Caco-2 (cell line): Measurements from ENCODE around the gene MRTFA. TPM values are rescaled to one million over a fixed set of nuclear protein-coding genes. Genes with fewer than 3 reads are reported as not detected.

Experiments
- BruUV-seq: library from RNA; stranded (reverse); fragments of 400-500 nt; replicated peaks from 2 replicates; lab custom pipeline; 2021; lab: Mats Ljungman, UMichigan
- CTCF ChIA-PET: fragments of 300-600 bp; sonication (Branson Sonifier 250); formaldehyde crosslinking; loops from one replicate; lab custom pipeline; 2022; ENCODE audit warnings: antibody characterized with exemption; lab: Charles Lee
- POLR2A ChIA-PET: fragments of 300-600 bp; sonication (Branson Sonifier 250); formaldehyde crosslinking; loops from one replicate; lab custom pipeline; 2022; ENCODE audit warnings: antibody characterized with exemption; lab: Charles Lee
- DNase-seq, 2 experiments: peaks; one replicate each; pipeline versions ENCODE4 v3.0.0 to v3.0.0-alpha.2; 2020 to 2022
- H3K27me3 ChIP-seq: replicated peaks from 2 replicates; pipeline ENCODE4 v1.6.0; 2011; ENCODE audit warnings: low read length; ENCODE audit not compliant: control insufficient read depth, insufficient read depth
- H3K36me3 ChIP-seq: 2 replicates; pipeline ENCODE4 v1.5.1; 2011; ENCODE audit warnings: low read length; ENCODE audit not compliant: control insufficient read depth, insufficient read depth
- H3K4me1 ChIP-seq: fragments of 250-450 bp; sonication (Bioruptor Pico); 2 replicates; pipeline ENCODE4 v1.5.1; 2020; ENCODE audit warnings: mild to moderate bottlenecking
- H3K4me3 ChIP-seq: 2 replicates; pipeline ENCODE4 v1.5.1; 2011; ENCODE audit warnings: low read depth, mild to moderate bottlenecking, control low read depth, low read length
- H3K9me3 ChIP-seq: fragments of 250-450 bp; sonication (Bioruptor Pico); 2 replicates; pipeline ENCODE4 v1.5.1; 2020; ENCODE audit warnings: mild to moderate bottlenecking, moderate library complexity
- H3K27ac Mint-ChIP-seq: one replicate; pipeline ENCODE4 v1.8.0; 2022; ENCODE audit warnings: mixed read lengths; ENCODE audit not compliant: unreplicated experiment
- H3K27me3 Mint-ChIP-seq: one replicate; pipeline ENCODE4 v1.8.0; 2022; ENCODE audit warnings: mixed read lengths; ENCODE audit not compliant: insufficient read depth, unreplicated experiment
- H3K36me3 Mint-ChIP-seq: one replicate; pipeline ENCODE4 v1.8.0; 2022; ENCODE audit warnings: mild to moderate bottlenecking, mixed read lengths; ENCODE audit not compliant: insufficient read depth, unreplicated experiment
- H3K4me1 Mint-ChIP-seq: one replicate; pipeline ENCODE4 v1.8.0; 2022; ENCODE audit warnings: low read depth, mixed read lengths; ENCODE audit not compliant: unreplicated experiment
- H3K4me3 Mint-ChIP-seq: one replicate; pipeline ENCODE4 v1.8.0; 2022; ENCODE audit warnings: mild to moderate bottlenecking, moderate library complexity, mixed read lengths; ENCODE audit not compliant: unreplicated experiment
- H3K9me3 Mint-ChIP-seq: one replicate; pipeline ENCODE4 v1.8.0; 2022; ENCODE audit warnings: mixed read lengths; ENCODE audit not compliant: unreplicated experiment
- CTCF ChIP-seq, 2 experiments: fragments of 200-600 bp in 1 of 2; IDR thresholded peaks; 1 replicate in 1 of 2; 2 replicates in 1 of 2; pipeline versions ENCODE4 v1.5.1 to v1.8.0; 2011 to 2022; ENCODE audit warnings: antibody characterized with exemption in 1 of 2, control low read depth in 1 of 2, inconsistent platforms in 1 of 2, low read depth in 1 of 2, low read length in 1 of 2, mild to moderate bottlenecking in 1 of 2, moderate library complexity in 1 of 2; ENCODE audit not compliant: insufficient read depth in 1 of 2, severe bottlenecking in 1 of 2, unreplicated experiment in 1 of 2
- intact Hi-C: fragments of 100-400 bp; cut with micrococcal nuclease; formaldehyde crosslinking; loops from one replicate; pipeline ENCODE4 v1.10.0; 2022; ENCODE audit not compliant: unreplicated experiment
- total RNA-seq: library from RNA; stranded (reverse); gene quantifications from 2 replicates; pipeline ENCODE4 v1.2.3, GENCODE V29; 2022

Gene MRTFA
- total RNA-seq, 1 experiment from 2014 or later: 38.7 TPM

DNA sequence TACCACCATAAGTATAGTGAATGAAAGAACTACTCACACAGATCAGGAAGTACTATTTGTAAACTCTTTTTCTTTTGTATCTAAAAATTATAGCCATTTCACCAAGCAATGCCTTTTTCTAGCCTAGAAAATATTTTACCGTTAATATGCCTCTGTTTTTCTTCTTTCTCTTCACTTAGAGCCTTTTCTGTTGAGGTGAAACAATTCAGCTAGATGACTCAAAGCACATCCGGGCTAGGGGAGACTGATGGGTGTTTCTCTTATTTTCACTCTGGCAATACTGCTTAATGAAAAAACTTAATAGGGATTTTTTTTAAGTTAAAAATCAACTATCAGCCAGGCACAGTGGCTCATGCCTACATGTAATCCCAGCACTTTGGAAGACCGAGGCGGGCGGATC, 172.8 kb downstream of the MRTFA start:
- Mint-ChIP-seq H3K9me3 (no peaks in the 10 kb centered on the region), H3K36me3 (peaks cover 17% of the 10 kb centered on the region), H3K4me3 (no peak overlapping the region), H3K4me1 (no peaks in the 10 kb centered on the region), H3K27me3 (no peaks in the 10 kb centered on the region), H3K27ac (no peak overlapping the region)
- H3K9me3 ChIP-seq: no peaks in the 10 kb centered on the region
- POLR2A ChIA-PET: no interaction called here
- H3K4me3 ChIP-seq: no peak overlapping the region
- H3K4me1 ChIP-seq: no peaks in the 10 kb centered on the region
- no peaks in the 10 kb centered on the region for H3K27me3 ChIP-seq
- intact Hi-C loops: no loop called here
- H3K36me3 ChIP-seq: no peaks in the 10 kb centered on the region
- CTCF ChIA-PET: no interaction called here
- no peak for TF ChIP-seq CTCF (IDR thresholded peaks at IDR 0.05; ENCODE audit: insufficient read depth in 1 of 2, low read depth in 1 of 2, low read length in 1 of 2, severe bottlenecking in 1 of 2, unreplicated experiment in 1 of 2)
- BruUV-seq: no TSS peak
- no peak for DNase-seq

DNA sequence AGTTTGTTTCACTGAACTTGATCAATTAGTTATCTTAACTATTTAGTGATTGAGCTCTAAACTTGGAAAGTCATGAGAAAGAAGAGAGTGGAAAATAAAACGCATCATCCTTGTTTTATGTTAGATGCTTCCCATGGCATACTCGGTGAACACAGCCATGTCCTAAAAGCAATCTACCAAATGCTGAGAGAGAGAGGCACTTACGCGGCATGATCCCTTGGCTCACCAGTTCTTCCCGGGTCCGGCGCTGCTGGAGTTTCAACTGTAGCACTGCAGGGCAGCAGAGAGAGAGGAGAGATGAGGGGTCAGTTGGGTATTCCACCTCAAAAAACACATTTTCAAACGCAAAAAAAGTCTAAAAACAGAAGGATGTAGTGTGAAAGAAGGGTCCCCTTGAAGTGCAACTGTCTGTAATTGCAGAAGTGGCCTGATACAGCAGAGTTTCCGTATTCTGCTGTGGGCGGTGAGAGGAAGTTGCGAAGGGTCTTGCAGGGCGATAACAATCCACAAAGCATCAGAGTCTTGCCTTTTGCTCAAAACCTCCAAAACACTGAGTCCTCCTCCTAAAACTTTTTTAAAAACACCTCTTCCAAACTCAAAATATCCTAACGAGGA, 173.4 kb downstream of the MRTFA start:
- Histone ChIP-seq H3K36me3 (no peaks in the 10 kb centered on the region), H3K4me1 (no peaks in the 10 kb centered on the region), H3K4me3 (no peak overlapping the region), H3K9me3 (no peaks in the 10 kb centered on the region), H3K27me3 (no peaks in the 10 kb centered on the region)
- no TSS peak for BruUV-seq
- ChIA-PET CTCF (no interaction called here), POLR2A (no interaction called here)
- Mint-ChIP-seq H3K9me3 (no peaks in the 10 kb centered on the region), H3K27ac (no peak overlapping the region), H3K27me3 (no peaks in the 10 kb centered on the region), H3K36me3 (peaks cover 22% of the 10 kb centered on the region), H3K4me1 (peaks cover 5% of the 10 kb centered on the region), H3K4me3 (no peak overlapping the region)
- DNase-seq: no peak
- intact Hi-C loops: no loop called here
- no peak for TF ChIP-seq CTCF (IDR thresholded peaks at IDR 0.05; ENCODE audit: insufficient read depth in 1 of 2, low read depth in 1 of 2, low read length in 1 of 2, severe bottlenecking in 1 of 2, unreplicated experiment in 1 of 2)

- intact Hi-C loops: no loop called here
- no peak for TF ChIP-seq CTCF (IDR thresholded peaks at IDR 0.05; ENCODE audit: insufficient read depth in 1 of 2, low read depth in 1 of 2, low read length in 1 of 2, severe bottlenecking in 1 of 2, unreplicated experiment in 1 of 2)
- no peaks in the 10 kb centered on the region for H3K9me3 Mint-ChIP-seq
- H3K27me3 Mint-ChIP-seq: no peaks in the 10 kb centered on the region
- no peak overlapping the region for H3K27ac Mint-ChIP-seq
- H3K4me1 Mint-ChIP-seq: peaks cover 6% of the 10 kb centered on the region
- ChIA-PET CTCF (interaction anchor here (0.7 kb wide), 1 partner anchor 137 kb away, joined by 7 read pairs; no protein-coding TSS in a partner anchor), POLR2A (no interaction called here)
- peaks cover 22% of the 10 kb centered on the region for H3K36me3 Mint-ChIP-seq
- no peaks in the 10 kb centered on the region for H3K36me3 ChIP-seq
- H3K27me3 ChIP-seq: no peaks in the 10 kb centered on the region
- BruUV-seq: no TSS peak
- no peak for DNase-seq
- no peak overlapping the region for H3K4me3 Mint-ChIP-seq
- no peaks in the 10 kb centered on the region for H3K4me1 ChIP-seq
- H3K4me3 ChIP-seq: no peak overlapping the region
- no peaks in the 10 kb centered on the region for H3K9me3 ChIP-seq
Measured at GRCh38 chr22:40462195-40462984, 174.1 kb downstream of the MRTFA start.
